ENCODE measurements around the gene GZMM.

GZMM gene

GRCh38 chr19:572140-572742 lies 28.4 kb downstream of the GZMM start, which contains the start of gene BSG:
Gene BSG, plus strand, starts transcription at chr19:572596. Its CDS starts 39 bp downstream, at chr19:572635.
- peak; percentile 93 for DNase-seq (ENCODE audit: low read depth)
- in situ Hi-C loops (cut with HindIII; ENCODE audit: low sequenced_read_pairs): no loop called here
- H3K4me3 ChIP-seq (ENCODE audit: low read depth, low read length): peak within 1 kb of the TSS; percentile 94
- TF ChIP-seq, protein P1, sequence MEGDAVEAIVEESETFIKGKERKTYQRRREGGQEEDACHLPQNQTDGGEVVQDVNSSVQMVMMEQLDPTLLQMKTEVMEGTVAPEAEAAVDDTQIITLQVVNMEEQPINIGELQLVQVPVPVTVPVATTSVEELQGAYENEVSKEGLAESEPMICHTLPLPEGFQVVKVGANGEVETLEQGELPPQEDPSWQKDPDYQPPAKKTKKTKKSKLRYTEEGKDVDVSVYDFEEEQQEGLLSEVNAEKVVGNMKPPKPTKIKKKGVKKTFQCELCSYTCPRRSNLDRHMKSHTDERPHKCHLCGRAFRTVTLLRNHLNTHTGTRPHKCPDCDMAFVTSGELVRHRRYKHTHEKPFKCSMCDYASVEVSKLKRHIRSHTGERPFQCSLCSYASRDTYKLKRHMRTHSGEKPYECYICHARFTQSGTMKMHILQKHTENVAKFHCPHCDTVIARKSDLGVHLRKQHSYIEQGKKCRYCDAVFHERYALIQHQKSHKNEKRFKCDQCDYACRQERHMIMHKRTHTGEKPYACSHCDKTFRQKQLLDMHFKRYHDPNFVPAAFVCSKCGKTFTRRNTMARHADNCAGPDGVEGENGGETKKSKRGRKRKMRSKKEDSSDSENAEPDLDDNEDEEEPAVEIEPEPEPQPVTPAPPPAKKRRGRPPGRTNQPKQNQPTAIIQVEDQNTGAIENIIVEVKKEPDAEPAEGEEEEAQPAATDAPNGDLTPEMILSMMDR (IDR thresholded peaks at IDR 0.05; ENCODE audit: low read depth, low read length, missing control alignments): no peak

- DNase-seq (ENCODE audit: low read depth): no peak
- in situ Hi-C loops (cut with HindIII; ENCODE audit: low sequenced_read_pairs): no loop called here
- H3K4me3 ChIP-seq (ENCODE audit: low read depth, low read length): peak overlapping the region; percentile 94
- TF ChIP-seq, protein P1 (IDR thresholded peaks at IDR 0.05; ENCODE audit: low read depth, low read length, missing control alignments): no peak
Measured at GRCh38 chr19:572743-573518, 29.1 kb downstream of the GZMM start.

DNA sequence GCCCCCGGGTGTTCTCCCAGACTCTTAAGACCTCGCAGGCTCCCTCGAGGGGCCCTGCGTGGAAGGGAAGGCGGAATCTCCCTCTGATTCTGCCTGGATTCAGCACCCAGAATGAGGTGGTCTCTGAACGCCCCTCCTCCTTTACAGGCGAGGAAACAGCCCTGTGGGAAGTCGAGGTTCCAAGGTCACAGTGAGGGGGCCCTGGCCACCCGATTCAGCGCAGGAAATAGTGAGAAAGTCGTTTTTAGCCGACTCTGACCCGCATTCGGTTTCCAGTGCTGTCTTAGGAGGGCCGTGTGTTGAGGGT lies 29.6 kb downstream of the GZMM start:
- TF ChIP-seq, protein P1 (IDR thresholded peaks at IDR 0.05; ENCODE audit: low read depth, low read length, missing control alignments): no peak
- in situ Hi-C loops (cut with HindIII; ENCODE audit: low sequenced_read_pairs): no loop called here
- no peak for DNase-seq (ENCODE audit: low read depth)
- H3K4me3 ChIP-seq (ENCODE audit: low read depth, low read length): peak overlapping the region; percentile 94

GRCh38 chr19:574658-575526 lies 31.0 kb downstream of the GZMM start:
- TF ChIP-seq, protein P1 (IDR thresholded peaks at IDR 0.05; ENCODE audit: low read depth, low read length, missing control alignments): no peak
- H3K4me3 ChIP-seq (ENCODE audit: low read depth, low read length): peak overlapping the region; percentile 36
- no peak for DNase-seq (ENCODE audit: low read depth)
- in situ Hi-C loops (cut with HindIII; ENCODE audit: low sequenced_read_pairs): no loop called here

DNA sequence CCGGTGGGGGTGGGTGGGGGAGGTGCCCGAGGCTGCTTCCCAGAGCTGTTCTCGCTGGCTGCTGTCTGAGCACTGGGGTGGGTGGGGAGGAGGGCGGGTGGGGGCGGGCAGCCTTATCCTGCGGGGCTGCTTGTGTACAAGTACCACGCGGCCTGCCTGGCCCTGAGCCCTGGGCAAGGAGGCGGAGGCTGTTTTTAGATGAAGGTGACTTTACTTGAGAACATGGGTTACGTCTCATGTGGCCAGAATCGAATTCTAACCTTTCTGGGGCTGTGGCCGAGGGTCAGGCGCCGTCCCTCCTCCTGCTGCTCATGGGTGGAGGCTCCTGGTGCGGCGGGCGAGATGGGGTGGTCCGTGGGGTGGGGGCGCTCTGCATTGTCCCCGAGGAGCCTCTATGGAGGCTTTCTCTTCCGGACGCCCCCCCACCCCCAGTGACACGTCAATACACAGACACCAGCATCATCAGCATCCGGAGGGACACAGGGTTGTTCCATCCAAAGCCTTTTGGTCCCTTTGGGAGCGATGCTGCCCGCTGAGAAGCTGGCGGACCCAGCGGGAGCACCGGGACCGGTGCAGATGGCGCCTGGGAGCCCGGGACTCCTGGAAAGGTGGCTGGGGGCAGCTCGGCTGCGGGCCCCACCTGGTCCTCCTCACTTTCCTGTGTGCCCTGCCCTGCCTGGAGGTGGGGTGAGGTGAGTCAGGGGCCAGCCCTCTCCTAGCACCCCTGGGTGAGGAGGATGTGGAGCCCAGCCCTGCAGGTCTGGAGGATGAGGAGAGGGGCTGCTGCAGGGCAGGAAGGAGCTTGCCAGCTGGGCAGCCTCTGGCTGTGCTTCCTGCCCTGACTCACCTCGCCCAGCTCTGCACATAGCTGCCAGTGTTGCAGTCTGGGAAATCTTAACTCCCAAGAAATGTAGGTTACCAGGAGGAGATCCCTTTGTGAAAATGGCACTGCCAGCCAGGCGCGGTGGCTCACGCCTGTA lies 32.0 kb downstream of the GZMM start:
- TF ChIP-seq, protein P1 (IDR thresholded peaks at IDR 0.05; ENCODE audit: low read depth, low read length, missing control alignments): no peak
- in situ Hi-C loops (cut with HindIII; ENCODE audit: low sequenced_read_pairs): no loop called here
- no peak for DNase-seq (ENCODE audit: low read depth)
- H3K4me3 ChIP-seq (ENCODE audit: low read depth, low read length): peak overlapping the region; percentile 36
